PC-3 (cell line): Measurements from ENCODE around the gene CDC6. TPM values are rescaled to one million over a fixed set of nuclear protein-coding genes. Genes with fewer than 3 reads are reported as not detected.

Experiments used
- ATAC-seq: fragments of 200-7000 bp; cut with Tn5 transposase; 2 replicates; pipeline ENCODE4 v1.9.1; 2020; ENCODE audit warnings: mild to moderate bottlenecking, moderate library complexity
- BruUV-seq: library from RNA; stranded (reverse); fragments of 400-500 nt; replicated peaks from 2 replicates; lab custom pipeline; 2021; lab: Mats Ljungman, UMichigan
- CTCF ChIA-PET: fragments of 300-600 bp; sonication (Branson Sonifier 250); formaldehyde crosslinking; loops from one replicate; lab custom pipeline; 2022; ENCODE audit warnings: antibody characterized with exemption; lab: Charles Lee
- POLR2A ChIA-PET: fragments of 300-600 bp; sonication (Branson Sonifier 250); formaldehyde crosslinking; loops from one replicate; lab custom pipeline; 2022; ENCODE audit warnings: antibody characterized with exemption; ENCODE audit not compliant: unreplicated experiment; lab: Charles Lee
- DNase-seq: peaks from one replicate; pipeline ENCODE4 v3.0.0-alpha.2; 2015
- H2AFZ ChIP-seq: fragments of 300-600 bp; sonication (generic); 2 replicates; pipeline ENCODE4 v1.6.0; 2016; ENCODE audit warnings: antibody characterized with exemption, low read length
- H3F3A ChIP-seq: fragments of 300-600 bp; sonication (generic); one replicate; pipeline ENCODE4 v1.6.0; 2017; ENCODE audit warnings: antibody characterized with exemption, low read length, control low read depth, mild to moderate bottlenecking; ENCODE audit not compliant: unreplicated experiment
- H3K27ac ChIP-seq: fragments of 300-600 bp; sonication (generic); 2 replicates; pipeline ENCODE4 v1.5.1; 2016; ENCODE audit warnings: mild to moderate bottlenecking, low read length
- H3K27me3 ChIP-seq: fragments of 300-600 bp; sonication (generic); 2 replicates; pipeline ENCODE4 v1.6.1; 2016; ENCODE audit warnings: low read length, mixed read lengths
- H3K36me3 ChIP-seq: fragments of 300-600 bp; sonication (generic); 2 replicates; pipeline ENCODE4 v1.6.1; 2016; ENCODE audit warnings: low read depth, mixed run types, low read length, mixed read lengths
- H3K4me1 ChIP-seq: fragments of 300-600 bp; sonication (generic); 2 replicates; pipeline ENCODE4 v1.5.1; 2016; ENCODE audit warnings: low read length; ENCODE audit not compliant: insufficient read depth
- H3K4me2 ChIP-seq: fragments of 300-600 bp; sonication (generic); 2 replicates; pipeline ENCODE4 v1.6.0; 2016; ENCODE audit warnings: low read length
- H3K4me3 ChIP-seq: fragments of 300-600 bp; sonication (generic); 2 replicates; pipeline ENCODE4 v1.5.1; 2016; ENCODE audit warnings: mild to moderate bottlenecking, low read length, mixed read lengths
- H3K79me2 ChIP-seq: fragments of 300-600 bp; sonication (generic); 2 replicates; pipeline ENCODE4 v1.6.1; 2017; ENCODE audit warnings: low read length, mixed read lengths
- H3K9ac ChIP-seq: fragments of 300-600 bp; sonication (generic); 2 replicates; pipeline ENCODE4 v1.6.0; 2016; ENCODE audit warnings: mild to moderate bottlenecking, low read length
- H3K9me2 ChIP-seq: fragments of 300-600 bp; sonication (generic); replicated peaks from 2 replicates; pipeline ENCODE4 v1.6.1; 2016; ENCODE audit warnings: mixed run types, low read length, mixed read lengths
- H3K9me3 ChIP-seq: fragments of 300-600 bp; sonication (generic); 2 replicates; pipeline ENCODE4 v1.6.1; 2016; ENCODE audit warnings: low read length, mixed read lengths
- H4K20me1 ChIP-seq: fragments of 300-600 bp; sonication (generic); 2 replicates; pipeline ENCODE4 v1.6.1; 2016; ENCODE audit warnings: low read length, mixed read lengths
- CTCF ChIP-seq: fragments of 300-600 bp; sonication (generic); conservative IDR thresholded peaks from 2 replicates; pipeline ENCODE4 v1.5.1; 2017; ENCODE audit warnings: antibody characterized with exemption, low read depth, mild to moderate bottlenecking, low read length
- EZH2 ChIP-seq: fragments of 300-600 bp; sonication (generic); IDR thresholded peaks from one replicate; pipeline ENCODE4 v1.6.1; 2017; ENCODE audit warnings: antibody characterized with exemption, mild to moderate bottlenecking, low read length; ENCODE audit not compliant: unreplicated experiment
- EZH2phosphoT487 ChIP-seq: fragments of 300-600 bp; sonication (generic); IDR thresholded peaks from 2 replicates; pipeline ENCODE4 v1.6.1; 2018; ENCODE audit warnings: mild to moderate bottlenecking, antibody characterized with exemption, low read length, borderline replicate concordance
- intact Hi-C: fragments of 100-400 bp; cut with micrococcal nuclease; formaldehyde crosslinking; loops from 2 replicates; pipeline ENCODE4 v1.9.0; 2023
- total RNA-seq: library from RNA; depleted of rRNA; stranded (reverse); fragments of >200 nt; gene quantifications from 2 replicates; pipeline ENCODE4 v1.2.3, GENCODE V29; 2014

The CDC6 gene
- total RNA-seq, 1 experiment from 2014 or later, result 48.9 TPM

GRCh38 chr17:40328386-40328766 lies 40.7 kb downstream of the CDC6 start:
- no TSS peak for BruUV-seq
- H3K4me3 ChIP-seq, result no peak overlapping the region
- DNase-seq (no peak), ATAC-seq (no peak)
- no peaks in the 10 kb centered on the region for H3K9me2 ChIP-seq
- no peaks in the 10 kb centered on the region; the same call in 1 of the 2 replicates for H4K20me1 ChIP-seq
- H3K4me2 ChIP-seq, result no peak overlapping the region
- H3K36me3 ChIP-seq, result no peaks in the 10 kb centered on the region
- H3K9me3 ChIP-seq, result no peaks in the 10 kb centered on the region
- no peak overlapping the region for H3K27ac ChIP-seq
- ChIA-PET CTCF (no interaction called here), POLR2A (no interaction called here)
- intact Hi-C loops, result no loop called here
- H3K79me2 ChIP-seq, result peaks cover 71% of the 10 kb centered on the region
- peaks cover 7% of the 10 kb centered on the region for H3K4me1 ChIP-seq
- H3K27me3 ChIP-seq, result no peaks in the 10 kb centered on the region
- no peak for TF ChIP-seq EZH2phosphoT487
- no peak for TF ChIP-seq CTCF
- no peak for TF ChIP-seq EZH2
- no peak overlapping the region for H3K9ac ChIP-seq
- H2AFZ ChIP-seq, result no peak overlapping the region
- H3F3A ChIP-seq, result no peaks in the 10 kb centered on the region

DNA sequence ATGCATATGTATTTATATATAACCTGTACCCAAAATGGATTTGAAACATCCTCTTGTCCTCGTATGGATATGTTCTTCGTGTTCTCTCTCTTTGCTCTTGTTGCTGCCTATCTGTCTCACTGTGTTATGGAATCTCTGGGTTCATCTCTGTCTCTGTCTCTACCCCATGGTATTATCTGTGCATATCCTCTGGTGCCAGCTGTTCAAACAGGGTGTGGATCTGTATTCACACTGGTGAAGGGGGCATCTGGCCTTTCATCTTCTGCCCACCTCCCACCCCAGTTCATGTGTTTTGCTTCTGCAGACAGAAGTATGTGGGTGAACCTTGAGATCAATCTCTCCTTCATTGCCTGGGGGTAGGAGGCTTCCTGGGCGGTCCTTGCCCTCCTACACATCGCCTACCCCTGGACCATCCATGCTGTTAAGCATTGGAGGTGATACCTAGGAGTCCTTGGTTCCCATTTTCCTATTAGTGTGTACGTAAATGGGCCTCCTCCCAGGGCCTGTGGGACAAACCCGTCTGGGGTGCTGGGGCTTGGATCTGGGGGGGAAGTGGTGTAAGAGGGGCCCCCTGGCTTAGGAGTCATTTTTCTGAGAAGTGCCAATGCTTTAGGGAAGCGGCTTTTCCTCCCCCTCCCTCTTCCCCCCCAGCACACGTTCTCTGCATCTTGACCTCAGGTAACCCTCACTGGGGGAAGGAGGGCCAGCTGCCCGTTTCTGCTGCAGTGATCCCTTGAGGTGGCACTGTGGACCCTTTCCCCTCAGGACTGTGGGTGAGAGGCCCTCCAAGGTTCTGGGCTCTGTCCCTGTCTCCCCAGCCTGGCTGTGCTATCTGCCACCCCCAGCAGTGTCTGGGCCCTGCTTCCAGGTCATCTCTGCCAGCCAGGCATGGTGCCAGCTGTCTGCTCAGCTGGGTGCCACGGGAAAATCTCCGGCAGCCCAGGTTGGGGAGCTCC lies 42.4 kb downstream of the CDC6 start:
- Histone ChIP-seq H3F3A (no peaks in the 10 kb centered on the region), H2AFZ (no peak overlapping the region), H3K79me2 (peaks cover 70% of the 10 kb centered on the region), H4K20me1 (no peaks in the 10 kb centered on the region; the same call in 1 of the 2 replicates), H3K4me1 (peaks cover 5% of the 10 kb centered on the region; the same call in 1 of the 2 replicates), H3K27ac (no peak overlapping the region), H3K27me3 (no peaks in the 10 kb centered on the region), H3K36me3 (no peaks in the 10 kb centered on the region), H3K9me3 (no peaks in the 10 kb centered on the region), H3K9me2 (no peaks in the 10 kb centered on the region), H3K4me3 (no peak overlapping the region), H3K4me2 (no peak overlapping the region), H3K9ac (no peak overlapping the region)
- ChIA-PET CTCF (no interaction called here), POLR2A (no interaction called here)
- no peak for ATAC-seq
- intact Hi-C loops, result no loop called here
- no peak for DNase-seq
- TF ChIP-seq EZH2phosphoT487 (no peak), CTCF (no peak), EZH2 (no peak)
- no TSS peak for BruUV-seq
